Activated CD8-positive, alpha-beta memory T cell treated with anti-CD3 and anti-CD28 coated beads for 48 hours (primary cell): ENCODE results near the gene MBP.

Experiments used
- DNase-seq, 3 experiments: peaks; one replicate each; pipeline ENCODE4 v3.0.0-alpha.2; 2020; ENCODE audit warnings: low read depth in 2 of 3, low spot score in 2 of 3

MBP gene

DNA sequence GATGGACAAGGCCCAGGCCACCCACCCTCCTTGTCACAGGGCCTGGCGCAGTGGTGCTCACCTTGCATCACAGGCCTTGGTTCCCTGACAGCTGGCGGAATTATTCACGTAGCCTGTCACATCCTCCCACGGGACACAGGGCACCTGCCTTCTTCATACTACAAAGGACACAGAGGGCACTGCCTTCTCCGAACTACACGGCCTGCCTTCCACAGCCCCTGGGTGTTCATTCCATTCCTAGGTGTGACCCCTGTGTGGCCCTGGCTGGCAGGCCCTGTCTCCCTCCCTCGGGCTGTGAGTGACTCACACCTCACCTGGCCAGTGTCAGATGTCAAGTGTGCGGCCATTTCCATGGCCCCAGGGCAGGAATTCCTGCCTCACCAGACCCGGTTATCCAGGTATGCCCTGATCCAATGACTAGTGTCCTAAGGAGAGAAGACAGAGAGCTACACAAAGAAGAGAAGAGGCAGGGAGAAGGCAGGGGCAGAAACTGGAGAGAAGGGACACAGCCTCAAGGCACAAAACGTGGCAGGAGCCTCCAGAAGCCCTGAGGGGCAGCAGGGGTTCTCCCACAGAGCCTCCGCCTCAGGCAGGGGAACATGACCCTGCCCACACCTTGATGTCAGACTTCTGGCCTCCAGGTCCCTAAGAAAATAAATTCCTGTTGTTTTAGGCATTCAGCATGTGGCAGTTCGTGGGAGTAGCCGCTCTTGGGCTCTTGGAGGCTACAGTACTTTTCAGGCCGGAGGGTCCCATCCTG, 43.4 kb downstream of the MBP start:
- DNase-seq: no peak

DNA sequence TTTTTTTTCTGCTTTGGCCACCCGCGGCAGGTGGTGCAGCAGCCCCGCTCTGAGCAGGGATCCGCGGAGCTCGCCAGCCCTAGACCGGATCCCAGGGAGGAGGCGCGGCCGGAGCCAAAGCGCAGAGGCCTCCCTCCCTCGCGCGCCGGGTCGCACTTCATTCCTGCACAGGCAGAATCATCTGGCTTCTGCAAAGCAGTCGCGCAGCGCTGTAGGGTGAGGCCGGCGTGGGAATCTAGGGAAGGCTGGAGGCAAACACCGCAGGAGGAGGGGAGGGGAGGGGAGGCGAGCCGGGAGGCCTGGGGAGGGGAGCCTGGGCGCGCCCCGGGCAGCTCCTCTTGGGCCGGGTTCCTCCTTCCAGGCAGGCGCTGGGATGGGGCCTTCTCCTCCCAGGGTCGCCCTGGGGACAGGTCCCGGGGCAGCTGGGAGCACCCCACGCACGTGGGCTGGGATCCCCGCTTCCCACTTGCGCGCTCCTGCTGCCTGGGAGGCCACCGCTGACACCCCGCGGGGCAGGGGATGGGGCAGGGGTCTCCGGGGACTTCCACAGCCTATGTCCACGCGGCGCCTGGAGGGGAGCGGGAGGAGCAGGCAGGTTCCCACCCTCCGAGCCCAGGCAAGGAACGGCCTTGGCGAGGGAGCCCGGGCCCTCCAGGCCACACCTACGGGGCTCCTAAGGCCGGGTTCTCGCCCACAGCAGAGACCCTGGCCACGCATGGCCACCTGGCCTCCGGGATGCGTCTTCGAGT, 45.0 kb downstream of the MBP start:
- DNase-seq: no peak

DNA sequence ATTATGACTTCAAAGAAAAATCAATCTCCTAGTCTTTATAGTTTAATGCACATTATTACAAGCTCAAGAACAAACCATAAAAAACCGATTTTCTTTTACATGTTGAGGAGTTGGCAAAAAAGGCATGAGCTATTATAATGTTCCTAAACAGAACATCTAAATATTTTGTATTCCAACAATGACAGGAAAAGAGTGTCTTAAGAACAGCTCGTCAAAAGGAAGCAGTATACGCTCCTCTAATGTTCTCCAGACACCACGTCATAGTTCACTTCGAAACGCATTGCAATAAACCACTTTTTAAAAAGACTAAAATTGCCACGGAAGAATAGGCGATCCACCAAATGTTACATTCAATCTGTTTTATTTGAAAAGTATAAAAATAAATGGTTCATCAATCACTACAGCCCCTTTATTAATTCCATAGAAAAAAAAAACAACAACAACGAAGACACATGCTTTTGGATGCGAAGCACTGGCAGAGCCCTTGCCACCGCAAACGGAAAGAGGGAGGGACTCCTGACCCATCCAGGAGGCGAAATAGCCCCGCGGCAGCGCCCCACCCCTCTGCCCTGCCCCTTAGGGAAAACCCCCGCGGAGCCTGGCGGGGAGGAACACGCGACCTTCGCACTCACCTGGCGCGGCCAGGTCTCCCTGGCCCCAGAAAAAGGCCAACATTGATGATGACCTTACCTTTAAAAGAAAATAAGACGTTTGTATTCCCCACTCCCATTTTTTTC, 45.8 kb downstream of the MBP start:
- DNase-seq: no peak

DNA sequence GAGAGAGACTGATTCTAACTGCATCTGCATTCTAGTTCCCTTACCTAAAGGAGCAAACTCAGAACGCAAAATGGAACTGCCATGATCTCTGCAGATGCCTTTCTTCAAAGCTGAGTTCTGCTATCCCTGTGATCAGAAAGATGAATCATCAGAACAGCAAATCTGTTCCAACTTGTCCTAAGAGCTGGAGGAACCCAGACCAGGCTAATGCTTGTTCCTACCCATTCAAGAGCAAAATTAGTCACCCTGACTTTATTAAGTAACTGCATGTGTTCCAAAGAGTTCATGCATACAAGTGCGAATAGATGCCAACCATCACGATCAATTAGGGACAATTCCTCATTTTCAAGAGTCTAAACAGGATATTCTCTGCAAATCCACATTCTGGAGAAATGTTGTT, 46.5 kb downstream of the MBP start:
- no peak for DNase-seq

DNA sequence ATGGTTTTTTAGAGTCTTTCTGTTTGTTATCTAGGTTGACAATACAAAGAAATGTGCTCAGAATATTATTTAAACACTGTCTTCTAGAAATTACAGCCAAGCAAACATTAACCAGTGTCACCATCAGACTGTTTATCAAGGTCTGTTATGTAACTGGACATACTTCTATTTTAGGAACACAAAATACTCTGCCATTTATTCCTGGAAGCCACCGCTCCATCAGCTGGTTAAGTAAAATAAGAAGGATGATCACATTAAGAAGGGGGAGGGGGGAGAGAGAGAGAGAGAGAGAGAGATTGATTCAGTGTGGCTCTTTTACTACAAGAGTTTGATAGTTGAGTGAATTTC, 47.9 kb downstream of the MBP start:
- DNase-seq: no peak

DNA sequence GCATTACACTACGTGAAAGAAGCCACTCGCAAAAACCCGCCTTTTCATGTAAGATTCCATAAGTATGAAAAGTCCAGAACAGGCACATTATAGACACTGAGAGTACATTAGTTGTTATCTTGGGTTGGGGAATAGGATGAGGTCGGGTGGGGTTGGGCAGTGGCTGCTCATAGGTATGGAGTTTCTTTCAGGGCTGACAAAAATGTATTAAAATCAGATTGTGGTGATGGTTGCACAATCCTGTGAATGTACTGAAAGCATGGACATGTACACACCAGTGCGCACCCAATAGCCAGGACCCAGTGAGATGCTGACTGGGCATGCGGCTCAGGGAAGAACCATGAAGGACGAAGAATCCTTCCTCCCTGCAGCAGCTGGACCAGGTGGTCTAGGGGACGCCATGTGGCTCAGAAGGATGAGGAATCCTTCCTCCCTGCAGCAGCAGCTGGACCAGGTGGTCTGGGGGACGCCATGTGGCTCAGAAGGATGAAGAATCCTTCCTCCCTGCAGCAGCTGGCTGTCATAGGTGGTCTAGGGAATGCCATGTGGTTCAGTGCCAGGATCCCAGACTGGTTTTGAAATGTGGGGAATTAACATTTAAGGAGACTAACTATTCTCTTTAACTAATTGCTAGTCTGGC, 50.1 kb downstream of the MBP start:
- no peak for DNase-seq

DNA sequence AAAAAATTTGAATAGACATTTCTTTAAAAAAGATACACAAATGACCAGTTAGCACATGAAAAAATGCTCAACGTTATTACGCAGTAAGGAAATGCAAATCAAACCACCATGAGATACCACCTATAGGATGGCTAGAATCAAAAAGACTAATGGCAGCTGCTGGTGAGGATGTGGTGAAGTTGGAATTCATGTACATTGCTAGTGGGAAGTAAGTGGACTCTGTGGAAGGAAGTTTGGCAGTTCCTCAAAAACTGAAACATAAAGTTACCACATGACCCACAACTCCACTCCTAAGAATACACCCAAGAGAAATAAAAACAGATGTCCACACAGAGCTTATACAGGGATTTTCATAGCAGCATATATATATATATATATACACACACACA, 51.2 kb downstream of the MBP start:
- no peak for DNase-seq

DNA sequence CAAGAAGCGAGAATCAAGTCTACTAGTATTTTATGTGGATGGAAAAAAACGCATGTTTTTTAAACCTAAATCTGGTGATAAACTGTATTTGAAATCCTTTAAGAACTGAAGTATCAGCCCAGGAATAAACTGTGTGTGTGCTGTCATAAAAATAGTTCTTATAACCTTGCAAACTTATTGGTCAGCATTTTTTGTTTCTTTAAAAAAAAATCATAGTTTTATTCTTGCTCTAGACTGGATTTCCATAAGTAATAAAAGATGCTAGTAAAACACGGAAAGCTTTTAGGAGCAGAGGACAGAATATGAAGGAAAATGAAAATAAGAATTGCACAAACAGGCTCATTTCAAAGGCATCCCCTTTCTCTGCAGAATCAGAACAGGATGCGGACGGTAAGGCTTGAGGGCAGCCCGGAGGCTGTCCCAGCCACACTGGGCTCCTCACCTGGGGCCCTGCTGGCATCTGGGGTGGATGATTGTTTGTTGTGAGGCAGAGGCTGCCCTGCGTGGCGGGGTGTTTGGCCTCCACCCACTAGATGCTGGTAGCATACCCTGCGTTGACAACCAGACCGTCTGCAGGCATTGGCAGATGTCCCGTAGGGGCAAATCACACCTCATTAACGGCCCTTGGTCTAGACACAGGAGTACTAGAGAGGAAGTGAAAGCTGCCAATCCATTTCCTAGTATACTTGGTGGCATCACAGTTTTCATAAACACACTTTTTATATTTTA, 52.5 kb downstream of the MBP start:
- no peak for DNase-seq

DNA sequence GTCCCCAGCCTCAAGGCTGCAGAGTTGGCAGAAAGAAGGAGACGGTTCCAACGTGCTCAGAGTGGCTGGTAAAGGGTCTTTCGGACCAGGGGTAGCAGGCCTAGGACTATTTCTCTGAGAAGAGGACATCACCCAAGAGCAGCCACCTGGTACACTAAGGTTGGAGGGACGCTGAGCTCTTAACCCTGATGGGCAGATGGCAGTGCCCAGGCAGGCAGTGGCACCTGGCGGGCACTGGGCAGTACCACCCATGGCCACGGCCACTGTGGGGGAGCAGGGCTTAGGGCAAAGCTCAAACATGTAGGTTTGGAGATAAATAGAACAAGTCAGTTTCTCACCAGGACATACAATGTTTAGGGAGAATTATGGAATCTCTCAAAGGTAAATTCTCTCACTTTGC, 53.5 kb downstream of the MBP start:
- no peak for DNase-seq

DNA sequence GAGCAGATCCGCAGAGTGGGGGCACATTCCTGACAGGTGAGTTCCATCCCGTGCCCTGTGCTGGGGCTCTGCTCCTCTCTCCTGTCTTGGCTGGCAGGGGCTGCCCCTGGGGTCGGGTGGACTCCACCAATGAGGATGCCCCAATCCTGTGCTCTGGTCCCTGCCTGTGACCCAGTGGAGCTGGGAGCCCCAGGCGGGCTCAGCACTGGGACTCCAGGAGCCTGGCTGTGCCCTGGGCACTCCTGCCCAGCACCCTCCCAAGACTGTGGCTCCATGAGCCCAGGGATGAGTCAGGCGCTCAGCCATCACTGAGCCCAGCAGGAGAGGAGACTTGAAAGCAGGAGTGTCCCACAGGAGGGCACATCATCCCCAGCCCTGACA, 53.9 kb downstream of the MBP start:
- no peak for DNase-seq

DNA sequence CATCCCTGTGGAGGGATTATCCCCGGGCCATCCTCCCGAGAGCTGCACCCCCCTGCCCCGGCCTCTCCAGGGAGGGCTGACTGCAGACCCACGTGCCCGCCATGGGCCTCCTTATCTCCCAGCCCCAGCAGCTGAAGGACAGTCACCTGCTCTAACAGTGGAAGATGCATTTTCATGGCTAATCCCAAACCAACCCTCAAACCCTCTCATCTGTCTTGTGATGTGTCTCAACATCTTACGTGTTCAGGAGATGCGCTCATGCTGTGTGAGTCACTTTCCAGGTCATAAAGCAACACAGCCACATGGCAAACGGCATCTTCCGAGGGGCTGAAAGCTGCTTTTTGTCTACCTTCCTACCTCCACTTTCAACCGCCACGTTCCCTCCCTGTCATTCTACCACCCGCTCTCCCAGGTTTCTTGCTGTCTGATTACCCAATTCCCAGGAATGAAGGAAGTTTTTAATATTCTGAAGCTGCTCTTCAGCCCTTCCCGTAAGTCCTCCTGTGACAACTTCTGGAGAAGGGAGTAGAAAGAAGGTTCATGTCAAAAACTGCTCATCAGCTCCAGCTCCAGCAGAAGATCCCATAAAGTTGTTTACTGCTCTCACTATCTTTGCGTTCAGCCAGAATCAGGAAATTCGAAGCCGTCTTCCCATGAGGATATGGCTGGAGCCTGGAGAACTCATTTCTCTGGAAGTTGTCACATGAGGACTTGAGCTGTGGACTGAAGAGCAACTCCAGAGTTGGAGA, 54.5 kb downstream of the MBP start:
- DNase-seq: no peak

DNA sequence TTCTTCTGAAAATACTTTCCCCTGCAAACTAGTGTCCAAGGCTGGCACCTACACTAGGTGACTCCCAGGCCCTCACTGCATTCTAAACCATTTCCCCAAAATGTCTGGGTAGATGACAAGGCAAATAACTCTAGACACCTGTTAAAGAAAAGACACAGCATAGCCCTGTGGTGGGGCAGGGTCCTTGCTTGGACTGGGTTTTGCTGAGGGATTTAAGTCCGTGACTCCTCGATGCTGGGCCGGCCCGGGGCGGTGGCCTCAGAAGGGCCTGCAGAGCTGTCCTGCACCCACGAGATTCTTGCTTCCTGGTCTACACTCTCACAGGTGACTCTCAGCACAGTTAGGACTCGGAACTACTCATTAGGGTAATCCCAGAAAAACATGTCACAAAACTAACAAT, 55.2 kb downstream of the MBP start:
- no peak for DNase-seq

DNA sequence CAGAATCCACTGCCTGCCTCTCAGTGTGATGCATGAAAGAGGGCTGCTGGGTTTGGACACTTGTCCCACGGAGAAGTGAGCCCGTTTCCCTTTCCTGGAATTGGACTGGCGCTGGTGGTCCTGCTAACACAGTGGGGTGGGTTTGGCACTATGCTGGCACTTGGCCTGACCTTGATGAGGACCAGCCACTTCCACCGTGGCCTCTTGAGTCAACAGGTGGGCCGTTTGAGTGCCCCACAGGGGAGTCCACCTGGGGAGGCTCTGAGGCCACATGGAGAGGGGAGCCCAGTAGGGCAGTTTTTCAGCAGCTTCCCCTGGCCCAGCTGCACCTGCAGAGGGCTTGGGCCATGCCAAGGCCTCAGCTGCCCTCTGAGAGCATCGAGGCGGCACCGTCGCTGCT, 56.5 kb downstream of the MBP start:
- no peak for DNase-seq

DNA sequence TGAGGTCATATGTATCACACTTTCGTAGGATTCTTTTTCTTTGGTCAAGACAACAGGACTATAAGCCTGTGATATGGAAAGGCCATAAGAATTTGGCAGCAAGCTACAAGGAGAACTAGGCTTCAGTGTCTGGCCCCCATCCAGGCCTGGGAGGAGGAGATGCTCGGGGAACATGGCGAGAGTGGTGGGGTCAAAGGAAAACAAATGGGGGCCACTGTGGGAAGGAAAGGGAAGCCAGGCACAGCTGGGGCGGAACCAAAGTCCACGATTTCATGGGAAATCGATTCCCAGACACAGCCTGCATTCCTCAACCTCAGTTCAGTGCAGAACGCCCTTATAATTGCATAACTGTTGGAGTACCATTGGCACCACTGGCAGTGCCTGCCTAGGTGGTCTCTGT, 58.2 kb downstream of the MBP start:
- no peak for DNase-seq

DNA sequence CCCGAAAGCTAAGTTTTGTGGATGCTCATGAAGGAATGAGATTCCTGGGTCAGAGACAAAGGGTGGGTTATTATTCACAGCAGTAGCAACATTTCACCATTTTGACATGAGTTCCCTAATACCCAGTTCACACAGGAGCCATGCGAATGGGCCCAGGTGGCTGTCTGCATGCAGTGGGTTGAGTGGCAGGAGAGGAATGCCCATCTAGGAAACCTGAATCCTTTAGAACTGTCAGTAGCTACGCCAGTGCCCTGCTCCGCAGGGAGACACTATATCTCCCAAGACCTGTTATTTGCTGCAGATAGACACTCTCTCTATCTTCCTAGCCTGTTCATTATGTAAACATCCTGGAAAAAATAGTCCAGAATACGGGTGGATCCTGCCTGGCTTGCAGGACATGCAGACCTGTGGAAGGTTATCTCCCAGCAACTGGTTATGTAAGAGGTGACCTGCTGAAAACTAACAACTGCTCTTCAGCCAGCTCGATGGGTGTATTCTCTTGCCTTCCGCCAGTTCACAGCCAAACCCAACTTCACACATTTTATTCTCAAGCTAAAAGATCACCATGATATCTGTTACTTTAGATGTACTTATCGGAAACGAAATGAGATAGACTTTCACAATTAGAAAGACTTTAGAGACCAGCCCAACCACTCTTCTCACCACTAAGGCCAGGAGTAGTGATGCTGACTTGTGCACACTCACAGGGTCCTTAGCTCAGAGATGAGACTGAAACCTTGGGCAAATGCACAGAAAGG, 59.1 kb downstream of the MBP start:
- DNase-seq: no peak

DNA sequence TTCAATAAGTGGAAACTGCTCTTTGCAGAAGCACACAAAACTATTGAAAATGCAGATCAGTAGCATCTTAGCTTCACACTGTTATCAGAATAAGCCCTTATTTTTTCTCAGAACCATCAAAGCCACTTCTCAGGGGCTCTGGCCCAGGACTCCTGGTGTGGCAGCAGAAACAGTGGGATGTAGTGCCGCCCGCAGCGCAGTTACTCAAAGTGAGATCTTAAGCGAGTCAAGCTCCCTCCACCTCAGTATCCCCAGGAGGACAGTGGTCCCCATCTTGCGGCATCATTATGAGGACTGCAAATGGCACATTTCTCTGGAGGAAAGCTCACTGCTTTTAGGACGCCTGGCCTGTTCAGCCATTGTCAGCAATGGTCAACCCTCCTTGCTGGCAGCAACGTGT, 60.0 kb downstream of the MBP start:
- no peak for DNase-seq

DNA sequence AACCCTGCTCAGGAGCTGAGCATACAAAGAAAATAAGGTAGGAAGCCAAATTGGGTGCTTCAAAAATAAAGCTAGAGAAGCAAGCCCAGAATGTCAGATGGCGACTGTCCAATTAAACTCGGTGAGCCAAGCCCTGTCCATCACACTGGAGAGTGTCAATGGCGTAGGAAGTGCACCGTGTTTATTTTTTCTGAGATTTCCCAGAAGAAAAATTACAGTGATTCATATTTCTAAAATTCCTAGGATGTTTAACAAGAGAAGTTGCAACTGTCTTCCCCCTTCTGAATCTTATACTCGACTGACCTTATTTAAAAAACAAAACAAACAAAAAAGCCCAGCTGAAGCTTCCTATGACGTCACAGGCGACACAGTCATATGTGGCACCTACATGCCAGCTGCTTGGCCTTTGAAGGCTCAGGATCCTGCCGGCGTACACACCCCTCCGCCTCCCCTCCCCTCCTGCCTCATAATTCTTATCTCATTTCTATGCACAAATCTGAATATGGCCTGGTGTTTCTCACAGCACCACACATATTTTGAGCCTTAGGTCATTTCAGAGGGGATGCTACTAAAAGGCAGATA, 60.8 kb downstream of the MBP start:
- no peak for DNase-seq

DNA sequence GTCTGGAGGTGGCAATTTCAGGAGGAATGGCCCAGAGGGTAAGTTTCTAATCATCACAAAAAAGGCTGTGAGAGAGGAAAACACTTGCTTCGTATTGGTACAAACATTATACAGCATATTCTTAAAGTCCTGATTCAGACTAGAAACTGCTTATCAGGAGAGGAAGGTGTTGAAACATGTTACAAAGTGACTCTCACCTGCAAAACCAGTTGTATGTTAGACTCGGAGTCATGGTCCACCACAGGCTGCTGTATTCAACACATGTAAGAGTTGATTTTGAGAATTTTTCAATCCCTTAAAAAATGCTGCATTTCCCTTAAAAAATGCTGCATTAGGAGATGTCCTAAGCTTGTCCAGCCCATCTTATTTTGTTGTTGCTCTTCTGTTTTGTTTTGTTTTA, 61.5 kb downstream of the MBP start:
- DNase-seq: no peak

DNA sequence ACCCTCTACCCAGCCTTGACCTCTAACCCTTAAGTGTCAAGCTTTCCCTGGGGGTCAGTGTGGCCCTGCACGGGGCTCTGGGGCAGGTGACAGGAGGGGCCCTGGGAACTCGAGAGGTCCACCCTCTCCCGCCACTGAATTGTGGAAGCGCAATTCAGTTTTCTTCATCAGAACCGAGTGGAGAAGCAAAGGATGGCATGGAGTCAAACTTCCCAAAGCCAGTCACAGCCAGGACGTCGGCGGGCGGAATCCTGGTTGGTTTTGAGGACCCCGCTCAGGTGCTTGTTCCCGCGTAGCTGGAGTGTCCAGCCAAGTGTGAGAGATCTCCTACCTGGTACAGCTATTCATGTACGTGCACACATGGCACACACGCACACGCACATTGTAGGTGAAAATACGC, 62.0 kb downstream of the MBP start:
- no peak for DNase-seq
